ENCODE results near the gene PLEKHG4.

DNA sequence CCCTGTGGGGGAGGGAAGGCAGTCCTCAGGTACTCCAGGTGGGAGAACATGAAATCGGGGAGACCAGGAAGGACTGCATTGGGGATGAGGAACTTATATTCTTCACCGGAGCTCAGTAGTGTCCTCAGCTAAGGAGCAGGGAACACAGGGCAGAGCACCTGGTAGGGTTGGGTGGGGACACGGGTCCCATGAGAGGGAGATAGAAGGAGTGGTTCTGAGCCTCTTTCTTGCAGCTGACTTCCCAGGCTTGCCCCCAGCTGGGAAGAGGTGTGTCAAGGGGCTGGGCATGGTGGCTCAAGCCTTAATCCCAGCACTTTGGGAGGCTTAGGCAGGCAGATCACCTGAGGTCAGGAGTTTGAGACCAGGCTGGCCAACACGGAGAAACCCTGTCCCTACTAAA lies 34.1 kb upstream of the PLEKHG4 start:
- TF ChIP-seq, protein P1, sequence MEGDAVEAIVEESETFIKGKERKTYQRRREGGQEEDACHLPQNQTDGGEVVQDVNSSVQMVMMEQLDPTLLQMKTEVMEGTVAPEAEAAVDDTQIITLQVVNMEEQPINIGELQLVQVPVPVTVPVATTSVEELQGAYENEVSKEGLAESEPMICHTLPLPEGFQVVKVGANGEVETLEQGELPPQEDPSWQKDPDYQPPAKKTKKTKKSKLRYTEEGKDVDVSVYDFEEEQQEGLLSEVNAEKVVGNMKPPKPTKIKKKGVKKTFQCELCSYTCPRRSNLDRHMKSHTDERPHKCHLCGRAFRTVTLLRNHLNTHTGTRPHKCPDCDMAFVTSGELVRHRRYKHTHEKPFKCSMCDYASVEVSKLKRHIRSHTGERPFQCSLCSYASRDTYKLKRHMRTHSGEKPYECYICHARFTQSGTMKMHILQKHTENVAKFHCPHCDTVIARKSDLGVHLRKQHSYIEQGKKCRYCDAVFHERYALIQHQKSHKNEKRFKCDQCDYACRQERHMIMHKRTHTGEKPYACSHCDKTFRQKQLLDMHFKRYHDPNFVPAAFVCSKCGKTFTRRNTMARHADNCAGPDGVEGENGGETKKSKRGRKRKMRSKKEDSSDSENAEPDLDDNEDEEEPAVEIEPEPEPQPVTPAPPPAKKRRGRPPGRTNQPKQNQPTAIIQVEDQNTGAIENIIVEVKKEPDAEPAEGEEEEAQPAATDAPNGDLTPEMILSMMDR (IDR thresholded peaks at IDR 0.05 in 2 of 3, conservative IDR thresholded peaks at IDR 0.05 in 1 of 3; ENCODE audit: control insufficient read depth in 2 of 3, extremely low read depth in 1 of 3, insufficient read depth in 1 of 3, low read depth in 3 of 3, low read length in 3 of 3), result no peak
- no peak for TF ChIP-seq BHLHE40 (IDR thresholded peaks at IDR 0.05; ENCODE audit: borderline replicate concordance in 1 of 2, low read depth in 2 of 2, low read length in 1 of 2)
